ENCODE results near the gene MAGEA9B. TPM values are rescaled to one million over a fixed set of nuclear protein-coding genes. Genes with fewer than 3 reads are reported as not detected.

The MAGEA9B gene
- total and polyA plus RNA-seq, 10 of the 15 experiments (the other 5 are each of a cell fraction or from before 2014, with no cell fraction given): 0.08 TPM; not detected in 9

DNA sequence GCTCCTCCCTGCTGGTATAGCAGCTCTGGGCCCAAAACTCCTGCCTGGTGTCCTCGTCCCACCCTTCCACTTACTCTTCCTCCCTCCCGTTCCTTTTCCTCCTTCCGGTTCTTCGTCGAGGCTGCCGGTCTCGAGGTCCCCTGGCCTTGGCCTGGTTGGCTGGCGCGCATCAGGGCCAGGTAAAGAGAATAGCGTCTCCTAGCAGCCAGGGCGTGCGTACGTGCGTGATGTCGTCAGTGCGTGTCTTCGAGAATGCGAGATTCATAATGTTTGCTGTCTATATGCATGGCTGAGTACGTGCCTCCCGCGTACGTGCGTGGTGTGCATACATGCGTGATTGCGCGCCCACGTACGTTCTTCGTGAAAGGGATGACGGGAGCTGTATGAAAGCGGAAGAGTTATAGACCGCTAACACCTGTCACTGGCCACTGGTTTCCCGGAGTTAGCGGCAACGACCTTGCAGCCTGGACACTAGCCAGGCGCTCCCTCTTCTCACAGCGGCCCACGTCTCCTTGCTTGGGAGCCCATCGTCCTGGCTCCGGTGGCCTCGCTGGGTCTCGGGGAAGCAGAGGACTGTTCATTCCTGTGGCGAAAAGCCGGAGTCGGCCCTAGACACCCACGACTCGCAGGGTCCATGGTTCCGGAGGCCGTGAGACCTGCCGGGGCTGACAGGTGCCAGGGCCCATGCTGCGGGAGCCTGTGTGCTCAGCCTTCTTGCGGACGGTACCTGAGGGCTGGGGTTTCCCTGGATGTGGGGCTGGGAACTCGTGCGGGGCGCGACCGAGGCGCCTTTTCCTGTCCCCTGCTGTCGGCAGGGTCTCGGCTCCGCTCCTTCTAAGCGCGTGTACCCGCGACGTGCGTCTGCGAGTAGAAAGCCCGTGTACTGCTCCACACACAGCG, 46.4 kb downstream of the MAGEA9B start, which contains the start of gene EOLA1:
Gene EOLA1 (plus strand): TSS at position 392 of the 900 bp plus-strand sequence. CDS start 4,619 bp downstream, outside the sequence.
- Histone ChIP-seq H3K4me3 (peak within 1 kb of the TSS; percentile 74), H3K4me2 (ENCODE audit: control insufficient read depth, insufficient read depth) (peak within 1 kb of the TSS; percentile 35), H3K79me2 (ENCODE audit: control insufficient read depth, insufficient read depth, low read length) (peaks cover 9% of the 10 kb centered on the region), H3K9ac (ENCODE audit: control insufficient read depth, insufficient read depth, low read length) (peak within 1 kb of the TSS; percentile 70), H3K27me3 (replicated peaks in 1 of 2; ENCODE audit: control insufficient read depth in 2 of 2, insufficient read depth in 2 of 2, low read length in 1 of 2) (no peaks in the 10 kb centered on the region), H3K4me1 (ENCODE audit: control insufficient read depth, insufficient read depth, low read length) (peaks cover 4% of the 10 kb centered on the region; the same call in 1 of the 2 replicates), H3K27ac (ENCODE audit: control insufficient read depth, insufficient read depth) (peak within 1 kb of the TSS; percentile 85), H4K20me1 (ENCODE audit: control insufficient read depth, insufficient read depth) (no peaks in the 10 kb centered on the region), H2AFZ (ENCODE audit: control insufficient read depth, low read depth, low read length) (peak within 1 kb of the TSS; percentile 67), H3K36me3 (ENCODE audit: control insufficient read depth in 2 of 2, insufficient read depth in 2 of 2, low read length in 1 of 2) (no peaks in the 10 kb centered on the region), H3K9me3 (replicated peaks; ENCODE audit: control insufficient read depth, insufficient read depth, low read length) (no peaks in the 10 kb centered on the region)
- in situ Hi-C loops (cut with MboI) (no loop called here), intact Hi-C loops (cut with micrococcal nuclease; ENCODE audit: unreplicated experiment) (loop anchor here (1.0 to 2.0 kb wide), 2 partner anchors 36 to 90 kb away; partner anchors contain the start of genes IDS and TMEM185A)
- ChIA-PET SMC1A (ENCODE audit: uncharacterized antibody, unreplicated experiment) (interaction anchor here (0.7 to 3.4 kb wide), 6 partner anchors 10 to 399 kb away, joined by 3 to 16 read pairs (median 10); no protein-coding TSS in a partner anchor), CTCF (interaction anchor here (1.0 to 2.7 kb wide), 6 partner anchors 10 to 399 kb away, joined by 4 to 29 read pairs (median 10); partner anchors contain the start of gene IDS), RAD21 (ENCODE audit: unreplicated experiment) (interaction anchor here (0.7 to 3.2 kb wide), 10 partner anchors 10 to 398 kb away, joined by 3 to 49 read pairs (median 8); partner anchors contain the start of genes EOLA2 and IDS), POLR2A (interaction anchor here (0.7 to 3.8 kb wide), 6 partner anchors 13 to 398 kb away, joined by 3 to 34 read pairs (median 10); partner anchors contain the start of genes EOLA2 and IDS)
- no TSS peak for BruUV-seq (replicated peaks)
- WGBS (ENCODE audit: insufficient coverage, insufficient replicate concordance, low lambda C conversion rate, missing lambda C conversion rate): 35% methylated on average over 69 of the region's 71 CpGs
- FAIRE-seq (peak; percentile 77), ATAC-seq (peak; percentile 78), DNase-seq (ENCODE audit: low read depth, low spot score) (peak; percentile 97)
- peak; percentile 45; the same call in 1 of the 2 replicates for TF ChIP-seq TAF1 (IDR thresholded peaks at IDR 0.05; ENCODE audit: borderline replicate concordance, low read depth, low read length)
- peak; percentile 74; the same call in 1 of the 2 replicates for TF ChIP-seq CREM (IDR thresholded peaks at IDR 0.05; ENCODE audit: low read depth)
- TF ChIP-seq, protein P1, sequence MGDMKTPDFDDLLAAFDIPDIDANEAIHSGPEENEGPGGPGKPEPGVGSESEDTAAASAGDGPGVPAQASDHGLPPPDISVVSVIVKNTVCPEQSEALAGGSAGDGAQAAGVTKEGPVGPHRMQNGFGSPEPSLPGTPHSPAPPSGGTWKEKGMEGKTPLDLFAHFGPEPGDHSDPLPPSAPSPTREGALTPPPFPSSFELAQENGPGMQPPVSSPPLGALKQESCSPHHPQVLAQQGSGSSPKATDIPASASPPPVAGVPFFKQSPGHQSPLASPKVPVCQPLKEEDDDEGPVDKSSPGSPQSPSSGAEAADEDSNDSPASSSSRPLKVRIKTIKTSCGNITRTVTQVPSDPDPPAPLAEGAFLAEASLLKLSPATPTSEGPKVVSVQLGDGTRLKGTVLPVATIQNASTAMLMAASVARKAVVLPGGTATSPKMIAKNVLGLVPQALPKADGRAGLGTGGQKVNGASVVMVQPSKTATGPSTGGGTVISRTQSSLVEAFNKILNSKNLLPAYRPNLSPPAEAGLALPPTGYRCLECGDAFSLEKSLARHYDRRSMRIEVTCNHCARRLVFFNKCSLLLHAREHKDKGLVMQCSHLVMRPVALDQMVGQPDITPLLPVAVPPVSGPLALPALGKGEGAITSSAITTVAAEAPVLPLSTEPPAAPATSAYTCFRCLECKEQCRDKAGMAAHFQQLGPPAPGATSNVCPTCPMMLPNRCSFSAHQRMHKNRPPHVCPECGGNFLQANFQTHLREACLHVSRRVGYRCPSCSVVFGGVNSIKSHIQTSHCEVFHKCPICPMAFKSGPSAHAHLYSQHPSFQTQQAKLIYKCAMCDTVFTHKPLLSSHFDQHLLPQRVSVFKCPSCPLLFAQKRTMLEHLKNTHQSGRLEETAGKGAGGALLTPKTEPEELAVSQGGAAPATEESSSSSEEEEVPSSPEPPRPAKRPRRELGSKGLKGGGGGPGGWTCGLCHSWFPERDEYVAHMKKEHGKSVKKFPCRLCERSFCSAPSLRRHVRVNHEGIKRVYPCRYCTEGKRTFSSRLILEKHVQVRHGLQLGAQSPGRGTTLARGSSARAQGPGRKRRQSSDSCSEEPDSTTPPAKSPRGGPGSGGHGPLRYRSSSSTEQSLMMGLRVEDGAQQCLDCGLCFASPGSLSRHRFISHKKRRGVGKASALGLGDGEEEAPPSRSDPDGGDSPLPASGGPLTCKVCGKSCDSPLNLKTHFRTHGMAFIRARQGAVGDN (IDR thresholded peaks at IDR 0.05): peak; percentile 92
- TF ChIP-seq, protein P2, sequence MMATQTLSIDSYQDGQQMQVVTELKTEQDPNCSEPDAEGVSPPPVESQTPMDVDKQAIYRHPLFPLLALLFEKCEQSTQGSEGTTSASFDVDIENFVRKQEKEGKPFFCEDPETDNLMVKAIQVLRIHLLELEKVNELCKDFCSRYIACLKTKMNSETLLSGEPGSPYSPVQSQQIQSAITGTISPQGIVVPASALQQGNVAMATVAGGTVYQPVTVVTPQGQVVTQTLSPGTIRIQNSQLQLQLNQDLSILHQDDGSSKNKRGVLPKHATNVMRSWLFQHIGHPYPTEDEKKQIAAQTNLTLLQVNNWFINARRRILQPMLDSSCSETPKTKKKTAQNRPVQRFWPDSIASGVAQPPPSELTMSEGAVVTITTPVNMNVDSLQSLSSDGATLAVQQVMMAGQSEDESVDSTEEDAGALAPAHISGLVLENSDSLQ (IDR thresholded peaks at IDR 0.05): peak; percentile 66
- TF ChIP-seq HDAC6 (IDR thresholded peaks at IDR 0.05; ENCODE audit: unreplicated experiment): no peak
- peak; percentile 25; the same call in 1 of the 2 replicates for TF ChIP-seq FOXK2 (IDR thresholded peaks at IDR 0.05)
- TF ChIP-seq, protein P3, sequence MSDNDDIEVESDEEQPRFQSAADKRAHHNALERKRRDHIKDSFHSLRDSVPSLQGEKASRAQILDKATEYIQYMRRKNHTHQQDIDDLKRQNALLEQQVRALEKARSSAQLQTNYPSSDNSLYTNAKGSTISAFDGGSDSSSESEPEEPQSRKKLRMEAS (IDR thresholded peaks at IDR 0.05; ENCODE audit: low read depth, low read length): peak; percentile 55
- peak; percentile 62; the same call in 1 of the 2 replicates for TF ChIP-seq SMAD5 (IDR thresholded peaks at IDR 0.05; ENCODE audit: low read depth)
- peak; percentile 62 for TF ChIP-seq MXI1 (IDR thresholded peaks at IDR 0.05; ENCODE audit: low read depth, low read length)
- TF ChIP-seq TCF7 (IDR thresholded peaks at IDR 0.05; ENCODE audit: borderline replicate concordance): no peak
- TF ChIP-seq LARP7 (IDR thresholded peaks at IDR 0.05): peak; percentile 21; the same call in 1 of the 2 replicates
- TF ChIP-seq, protein P4, sequence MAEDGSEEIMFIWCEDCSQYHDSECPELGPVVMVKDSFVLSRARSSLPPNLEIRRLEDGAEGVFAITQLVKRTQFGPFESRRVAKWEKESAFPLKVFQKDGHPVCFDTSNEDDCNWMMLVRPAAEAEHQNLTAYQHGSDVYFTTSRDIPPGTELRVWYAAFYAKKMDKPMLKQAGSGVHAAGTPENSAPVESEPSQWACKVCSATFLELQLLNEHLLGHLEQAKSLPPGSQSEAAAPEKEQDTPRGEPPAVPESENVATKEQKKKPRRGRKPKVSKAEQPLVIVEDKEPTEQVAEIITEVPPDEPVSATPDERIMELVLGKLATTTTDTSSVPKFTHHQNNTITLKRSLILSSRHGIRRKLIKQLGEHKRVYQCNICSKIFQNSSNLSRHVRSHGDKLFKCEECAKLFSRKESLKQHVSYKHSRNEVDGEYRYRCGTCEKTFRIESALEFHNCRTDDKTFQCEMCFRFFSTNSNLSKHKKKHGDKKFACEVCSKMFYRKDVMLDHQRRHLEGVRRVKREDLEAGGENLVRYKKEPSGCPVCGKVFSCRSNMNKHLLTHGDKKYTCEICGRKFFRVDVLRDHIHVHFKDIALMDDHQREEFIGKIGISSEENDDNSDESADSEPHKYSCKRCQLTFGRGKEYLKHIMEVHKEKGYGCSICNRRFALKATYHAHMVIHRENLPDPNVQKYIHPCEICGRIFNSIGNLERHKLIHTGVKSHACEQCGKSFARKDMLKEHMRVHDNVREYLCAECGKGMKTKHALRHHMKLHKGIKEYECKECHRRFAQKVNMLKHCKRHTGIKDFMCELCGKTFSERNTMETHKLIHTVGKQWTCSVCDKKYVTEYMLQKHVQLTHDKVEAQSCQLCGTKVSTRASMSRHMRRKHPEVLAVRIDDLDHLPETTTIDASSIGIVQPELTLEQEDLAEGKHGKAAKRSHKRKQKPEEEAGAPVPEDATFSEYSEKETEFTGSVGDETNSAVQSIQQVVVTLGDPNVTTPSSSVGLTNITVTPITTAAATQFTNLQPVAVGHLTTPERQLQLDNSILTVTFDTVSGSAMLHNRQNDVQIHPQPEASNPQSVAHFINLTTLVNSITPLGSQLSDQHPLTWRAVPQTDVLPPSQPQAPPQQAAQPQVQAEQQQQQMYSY (CRISPR knock-in tag; IDR thresholded peaks at IDR 0.05): no peak
- TF ChIP-seq SIN3A (IDR thresholded peaks at IDR 0.05; ENCODE audit: low read depth, low read length): peak; percentile 59; the same call in 1 of the 2 replicates
